SK-N-MC (cell line): ENCODE data around the gene NPRL2.

Experiments
- EZH2 ChIP-seq: fragments of 200-600 bp; sonication (generic); IDR thresholded peaks from one replicate; pipeline ENCODE4 v1.6.1; 2017; ENCODE audit warnings: antibody characterized with exemption
- FOXP2 ChIP-seq: optimal IDR thresholded peaks from 2 replicates; pipeline ENCODE3; 2011; ENCODE audit warnings: mild to moderate bottlenecking, moderate library complexity; ENCODE audit not compliant: insufficient read depth; ENCODE audit errors: extremely low read length, control extremely low read depth
- POLR2AphosphoS5 ChIP-seq: IDR thresholded peaks from 2 replicates; pipeline ENCODE4 v1.6.1; 2012; ENCODE audit warnings: mild to moderate bottlenecking, low read depth, low read length, borderline replicate concordance

GRCh38 chr3:50350213-50350526 is 405 bp downstream of the NPRL2 start:
- TF ChIP-seq EZH2 (no peak), POLR2AphosphoS5 (no peak), FOXP2 (no peak)
